GM21390 (cell line): ENCODE results near the gene APP.
"Not testable (repeated sequence)": the region's sequence is repeated elsewhere in the genome, so short reads cannot be mapped to it uniquely, and the experiment has no call there.

Experiments
- ATAC-seq: cut with Tn5 transposase; IDR thresholded peaks from one replicate; pipeline ENCODE4 v1.9.1; 2021; ENCODE audit not compliant: unreplicated experiment

The APP gene

GRCh38 chr21:25953196-25953595, 217.4 kb downstream of the APP start:
- ATAC-seq = no peak

- ATAC-seq = no peak
Observed at GRCh38 chr21:25952306-25952705, 218.3 kb downstream of the APP start.

- no peak for ATAC-seq
Observed at GRCh38 chr21:25949701-25950100, 220.9 kb downstream of the APP start.

- ATAC-seq = no peak
Observed at GRCh38 chr21:25944672-25945213, 225.8 kb downstream of the APP start.

GRCh38 chr21:25944082-25944481, 226.5 kb downstream of the APP start:
- no peak for ATAC-seq

GRCh38 chr21:25942135-25942534, 228.4 kb downstream of the APP start:
- no peak for ATAC-seq

GRCh38 chr21:25939396-25939761, 231.2 kb downstream of the APP start:
- ATAC-seq = no peak

GRCh38 chr21:25938658-25939395, 231.7 kb downstream of the APP start:
- no peak for ATAC-seq

GRCh38 chr21:25936776-25937175, 233.8 kb downstream of the APP start:
- ATAC-seq = no peak

- ATAC-seq = no peak
Observed at GRCh38 chr21:25934771-25935224, 235.8 kb downstream of the APP start.

- ATAC-seq = no peak
Observed at GRCh38 chr21:25934130-25934529, 236.4 kb downstream of the APP start.

GRCh38 chr21:25931765-25932164, 238.8 kb downstream of the APP start:
- ATAC-seq = no peak

- no peak for ATAC-seq
Observed at GRCh38 chr21:25929856-25930520, 240.6 kb downstream of the APP start.

GRCh38 chr21:25927195-25927880, 243.2 kb downstream of the APP start:
- no peak for ATAC-seq

- ATAC-seq = no peak
Observed at GRCh38 chr21:25925936-25926335, 244.6 kb downstream of the APP start.

GRCh38 chr21:25925064-25925800, 245.3 kb downstream of the APP start:
- ATAC-seq = no peak

- not testable (repeated sequence) for ATAC-seq
Observed at GRCh38 chr21:25918152-25918551, 252.4 kb downstream of the APP start.

GRCh38 chr21:25916226-25916625, 254.3 kb downstream of the APP start:
- no peak for ATAC-seq

GRCh38 chr21:25913479-25913878, 257.1 kb downstream of the APP start:
- ATAC-seq = no peak

GRCh38 chr21:25912402-25912746, 258.2 kb downstream of the APP start:
- no peak for ATAC-seq

- no peak for ATAC-seq
Observed at GRCh38 chr21:25911730-25912401, 258.7 kb downstream of the APP start.
